T-helper 2 cell (primary cell): ENCODE data around the gene POLR2A.

Experiments
- DNase-seq, 5 experiments: peaks; one replicate each; pipeline versions ENCODE4 v3.0.0 to v3.0.0-alpha.2; 2012 to 2022
- total RNA-seq, 2 donors: gene quantifications; one replicate each; lab custom pipeline; 2026; lab: John Stamatoyannopoulos, UW

The POLR2A gene
- total RNA-seq: 444 to 723 reads per million in 2 donors

DNA sequence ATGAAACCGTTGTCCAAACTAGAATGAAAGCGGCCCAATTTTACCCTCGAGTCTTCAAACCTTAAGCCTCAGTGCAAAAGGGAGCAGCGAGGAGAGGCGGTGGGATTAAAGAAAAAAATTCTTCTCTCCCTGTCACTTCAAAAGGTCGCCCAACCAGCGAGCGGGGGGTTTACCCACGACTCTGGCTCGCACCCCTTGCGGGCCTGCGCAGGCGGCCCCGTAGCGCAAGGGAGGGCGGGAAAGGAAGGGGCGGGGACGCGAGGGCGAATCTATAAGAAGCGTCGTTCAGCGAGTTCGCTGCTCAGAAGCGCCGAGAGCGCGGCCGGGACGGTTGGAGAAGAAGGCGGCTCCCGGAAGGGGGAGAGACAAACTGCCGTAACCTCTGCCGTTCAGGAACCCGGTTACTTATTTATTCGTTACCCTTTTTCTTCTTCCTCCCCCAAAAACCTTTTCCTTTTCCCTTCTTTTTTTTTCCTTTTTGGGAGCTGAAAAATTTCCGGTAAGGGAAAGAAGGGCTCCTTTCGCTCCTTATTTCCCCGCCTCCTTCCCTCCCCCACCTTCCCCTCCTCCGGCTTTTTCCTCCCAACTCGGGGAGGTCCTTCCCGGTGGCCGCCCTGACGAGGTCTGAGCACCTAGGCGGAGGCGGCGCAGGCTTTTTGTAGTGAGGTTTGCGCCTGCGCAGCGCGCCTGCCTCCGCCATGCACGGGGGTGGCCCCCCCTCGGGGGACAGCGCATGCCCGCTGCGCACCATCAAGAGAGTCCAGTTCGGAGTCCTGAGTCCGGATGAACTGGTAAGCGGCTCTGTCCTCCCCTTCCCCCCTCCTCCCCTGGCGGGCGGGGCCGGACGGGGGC lies at the start of gene POLR2A:
Gene POLR2A, plus strand, starts transcription at position 300 of the 852 bp plus-strand sequence.
- peak; percentile 96 to 97 (median 97) for DNase-seq

DNA sequence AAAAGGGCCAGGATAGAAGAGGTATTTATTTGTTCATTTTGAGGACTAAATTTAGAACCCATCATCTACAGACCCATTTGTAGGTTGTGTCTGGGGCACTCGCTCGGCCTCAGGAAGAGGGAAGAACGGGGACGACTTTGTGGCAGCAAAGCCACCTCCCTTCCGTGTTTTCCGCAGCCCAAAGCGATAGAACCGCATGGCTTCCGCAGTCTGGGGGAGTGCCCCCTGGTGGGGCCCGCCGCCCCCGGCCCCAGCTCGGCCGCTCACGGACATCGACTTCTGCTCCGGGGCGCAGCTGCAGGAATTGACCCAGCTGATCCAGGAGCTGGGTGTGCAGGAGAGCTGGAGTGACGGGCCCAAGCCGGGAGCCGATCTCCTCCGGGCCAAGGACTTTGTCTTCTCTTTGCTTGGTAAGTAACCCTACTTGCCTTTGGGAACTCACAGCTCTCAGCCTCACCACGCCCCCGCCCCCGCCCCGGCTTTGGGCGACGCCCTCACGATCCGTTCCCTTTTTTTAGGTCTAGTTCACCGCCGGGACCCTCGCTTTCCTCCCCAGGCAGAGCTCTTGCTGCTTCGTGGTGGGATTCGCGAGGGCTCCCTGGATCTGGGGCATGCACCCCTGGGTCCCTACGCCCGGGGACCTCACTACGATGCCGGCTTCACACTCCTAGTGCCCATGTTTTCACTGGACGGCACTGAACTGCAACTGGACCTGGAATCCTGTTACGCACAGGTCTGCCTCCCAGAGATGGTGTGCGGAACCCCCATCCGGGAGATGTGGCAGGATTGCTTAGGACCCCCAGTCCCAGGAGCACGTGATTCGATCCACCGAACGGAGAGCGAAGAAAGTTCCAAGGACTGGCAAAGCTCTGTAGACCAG lies 48.2 kb upstream of the POLR2A start:
- peak in 4 of 5 experiments; percentile 26 to 77 (median 38) for DNase-seq

DNA sequence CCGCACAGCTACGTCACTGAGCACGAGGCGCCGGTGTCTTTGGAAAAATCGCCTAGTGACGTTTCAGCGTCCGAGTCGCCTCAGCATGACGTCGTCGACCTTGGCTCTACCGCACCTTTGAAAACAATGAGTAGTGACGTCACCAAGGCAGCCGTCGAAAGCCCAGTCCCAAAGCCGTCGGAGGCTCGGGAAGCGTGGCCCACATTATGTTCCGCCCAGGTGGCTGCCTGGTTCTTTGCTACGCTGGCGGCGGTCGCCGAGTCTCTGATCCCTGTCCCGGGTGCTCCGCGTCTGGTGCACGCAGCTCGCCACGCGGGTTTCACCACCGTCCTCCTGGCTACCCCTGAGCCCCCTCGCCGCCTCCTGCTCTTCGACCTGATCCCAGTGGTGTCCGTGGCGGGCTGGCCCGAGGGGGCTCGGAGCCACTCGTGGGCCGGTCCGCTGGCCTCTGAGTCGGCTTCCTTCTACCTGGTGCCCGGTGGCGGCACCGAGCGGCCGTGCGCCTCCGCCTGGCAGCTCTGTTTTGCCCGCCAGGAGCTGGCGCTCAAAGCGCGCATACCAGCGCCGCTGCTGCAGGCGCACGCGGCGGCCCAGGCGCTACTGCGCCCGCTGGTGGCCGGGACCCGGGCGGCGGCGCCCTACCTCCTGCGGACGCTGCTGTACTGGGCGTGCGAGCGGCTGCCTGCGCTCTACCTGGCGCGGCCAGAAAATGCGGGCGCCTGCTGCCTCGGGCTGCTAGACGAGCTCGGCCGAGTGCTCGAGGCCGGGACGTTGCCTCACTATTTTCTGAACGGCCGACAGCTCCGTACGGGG lies 47.4 kb upstream of the POLR2A start:
- DNase-seq: peak; percentile 57 to 91 (median 69)

DNA sequence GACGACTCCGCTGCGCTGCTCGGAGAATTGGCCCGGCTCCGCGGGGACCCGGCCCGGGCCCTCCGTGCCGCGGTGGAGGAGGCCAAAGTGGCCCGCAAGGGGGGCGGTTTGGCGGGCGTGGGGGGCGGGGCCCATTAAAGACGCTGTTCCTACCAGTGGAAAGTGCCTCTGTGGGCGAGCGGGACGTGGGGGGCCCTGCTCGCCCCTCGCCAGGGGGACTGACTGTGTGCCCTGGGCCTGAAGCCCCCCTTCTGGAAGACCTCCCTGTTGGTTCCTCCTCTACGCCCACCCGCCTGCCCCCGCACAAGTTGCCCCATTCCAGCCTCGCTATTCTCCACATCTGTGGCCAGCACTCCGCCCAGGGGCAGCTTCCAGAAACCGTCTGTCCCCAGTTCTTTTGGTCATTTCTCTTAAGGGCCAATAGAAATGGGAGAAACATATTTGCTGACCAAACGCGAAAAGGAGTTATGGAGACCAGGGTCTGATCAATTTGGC lies 46.8 kb upstream of the POLR2A start:
- no peak for DNase-seq

GRCh38 chr17:7437950-7438614 lies 46.1 kb upstream of the POLR2A start:
- peak in 4 of 5 experiments; percentile 13 to 40 (median 25) for DNase-seq

DNA sequence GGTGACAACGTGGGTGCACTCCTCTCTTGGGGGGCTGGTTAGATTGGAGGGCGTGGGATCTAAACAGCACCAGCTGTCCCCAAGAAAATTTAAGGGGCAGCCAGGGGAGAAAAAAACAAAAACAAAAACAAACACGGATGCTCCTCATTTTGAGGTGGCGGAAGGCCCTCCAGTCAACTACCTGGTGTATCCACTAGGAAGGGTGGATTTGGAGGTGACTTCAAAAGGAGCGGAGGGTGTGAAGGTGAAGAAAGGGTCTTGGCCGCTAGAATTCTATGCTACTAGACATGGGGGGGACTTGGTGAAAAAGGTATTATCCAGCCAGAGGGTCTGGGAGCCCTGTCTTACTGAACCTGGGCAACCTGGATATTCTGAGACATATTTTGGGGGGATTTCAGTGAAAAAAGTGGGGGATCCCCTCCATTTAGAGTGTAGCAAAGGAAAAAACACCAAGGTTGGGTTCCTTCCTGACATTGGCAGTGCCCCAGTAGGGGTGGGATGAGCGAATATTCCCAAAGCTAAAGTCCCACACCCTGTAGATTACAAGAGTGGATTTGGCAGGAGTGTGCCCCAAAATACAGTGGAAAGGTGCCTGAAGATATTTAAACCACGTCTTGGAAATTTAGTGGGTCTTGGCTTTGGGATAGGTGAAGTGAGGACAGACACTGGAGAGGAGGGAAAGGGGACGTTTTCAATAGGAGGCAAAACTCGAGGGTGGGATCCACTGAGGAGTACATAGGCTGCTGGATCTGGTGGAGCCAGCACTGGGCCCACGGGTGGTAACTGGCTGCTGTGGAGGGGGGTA lies 45.3 kb upstream of the POLR2A start:
- DNase-seq: no peak

GRCh38 chr17:7439462-7440112 lies 44.6 kb upstream of the POLR2A start, which contains the start of gene FGF11:
FGF11 (plus strand) TSS chr17:7439512; CDS start chr17:7439621, 109 bp downstream.
- DNase-seq: peak in 1 of 5 experiments; percentile 25

- DNase-seq: peak in 2 of 5 experiments; percentile 18 to 63
Measured at GRCh38 chr17:7440113-7440833, 43.9 kb upstream of the POLR2A start.

DNA sequence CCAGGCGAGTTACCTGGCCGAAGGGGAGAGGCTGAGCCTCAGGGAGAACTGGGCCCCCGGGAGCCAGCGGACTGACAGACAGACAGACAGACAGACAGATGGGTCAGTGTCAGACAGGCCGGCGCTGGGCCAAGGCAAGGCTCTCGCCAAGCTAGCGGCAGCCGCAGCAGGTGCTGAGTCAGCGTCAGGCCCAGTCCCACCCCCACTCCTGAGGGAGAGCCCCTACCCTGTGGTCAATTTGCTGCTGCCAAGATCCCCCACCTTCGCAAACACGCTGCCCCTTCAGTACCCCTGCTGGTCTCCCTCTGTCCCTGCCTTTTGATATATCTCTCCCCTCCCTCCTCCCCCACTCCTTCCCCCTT lies 43.4 kb upstream of the POLR2A start:
- no peak for DNase-seq

DNA sequence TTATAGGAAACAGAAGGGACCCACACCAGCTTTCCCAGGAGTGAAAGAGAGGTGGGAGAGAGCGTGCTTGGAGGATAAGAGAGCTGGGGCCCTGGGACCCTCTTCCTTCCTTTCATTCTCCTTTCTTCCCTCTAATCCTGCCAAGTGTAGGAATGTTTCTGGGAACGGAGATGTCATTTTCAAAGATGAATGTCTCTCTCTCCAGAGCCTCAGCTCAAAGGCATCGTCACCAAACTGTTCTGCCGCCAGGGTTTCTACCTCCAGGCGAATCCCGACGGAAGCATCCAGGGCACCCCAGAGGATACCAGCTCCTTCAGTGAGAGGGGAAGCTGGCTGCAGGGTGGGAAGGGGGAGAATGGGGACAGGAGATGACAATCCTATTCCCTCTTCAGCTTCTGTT lies 42.9 kb upstream of the POLR2A start:
- DNase-seq: no peak

DNA sequence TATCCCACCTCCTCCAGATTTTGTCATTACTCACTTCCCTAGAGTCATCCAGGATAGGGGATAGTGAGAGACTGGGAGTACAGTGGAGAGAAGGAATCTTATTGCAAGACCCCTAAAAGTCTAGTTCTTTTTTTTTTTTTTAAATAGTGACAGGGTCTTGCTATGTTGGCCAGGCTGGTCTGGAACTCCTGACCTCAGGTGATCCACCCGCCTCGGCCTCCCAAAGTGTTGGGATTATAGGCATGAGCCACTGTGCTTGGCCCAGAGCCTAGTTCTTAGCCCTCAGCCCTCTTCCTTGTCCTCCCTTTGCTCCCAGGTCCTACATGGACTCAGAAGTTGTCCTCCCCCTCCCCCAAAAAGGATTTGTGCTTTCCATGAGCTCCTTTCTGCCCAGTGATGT lies 42.0 kb upstream of the POLR2A start:
- DNase-seq: no peak

DNA sequence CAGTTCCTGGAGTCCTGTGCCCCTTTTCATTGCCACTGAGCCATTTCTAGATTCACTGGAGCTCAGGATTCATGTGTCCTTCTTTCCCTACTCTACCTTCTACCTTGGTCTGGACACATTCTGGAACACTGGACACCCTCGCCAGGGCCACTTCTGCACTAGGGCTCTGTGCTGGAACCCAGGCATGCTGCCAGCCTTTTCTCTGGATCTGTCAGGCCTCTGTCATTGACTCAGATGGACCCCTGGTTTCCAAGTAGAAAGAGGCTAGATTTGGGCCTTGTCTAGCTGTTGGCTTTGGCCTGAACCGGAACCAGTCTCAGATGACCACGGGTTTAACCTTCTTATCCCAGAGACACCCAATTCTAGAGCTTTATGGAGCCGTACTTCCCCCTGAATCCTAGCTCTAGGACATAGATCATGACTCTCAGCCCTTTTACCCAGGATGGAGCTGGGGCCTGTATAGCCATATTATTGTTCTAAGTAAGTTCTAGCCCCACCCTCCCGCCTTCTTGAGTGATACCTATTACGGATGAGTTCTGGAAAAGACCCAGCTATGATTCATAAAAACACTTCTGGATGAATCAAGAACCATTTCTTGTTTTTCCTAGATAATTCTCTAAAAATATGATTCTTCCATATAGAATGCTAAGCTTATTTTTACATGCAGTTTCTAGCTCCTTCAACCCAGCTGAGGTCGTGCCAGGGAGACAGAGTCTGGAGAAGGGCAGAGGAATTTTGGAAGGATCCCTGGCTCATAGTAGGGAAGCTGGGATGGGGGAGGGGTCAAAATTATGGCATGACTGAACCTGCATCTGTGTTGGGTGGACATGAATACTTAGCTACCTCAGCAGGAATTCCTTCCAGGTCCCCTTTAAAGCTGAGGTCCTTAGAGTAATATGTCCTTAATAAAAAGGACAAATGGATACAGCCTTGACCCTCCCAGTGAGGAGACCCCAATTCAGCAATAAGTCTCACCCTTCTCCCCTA lies 40.4 kb upstream of the POLR2A start:
- no peak for DNase-seq

GRCh38 chr17:7444682-7445618 lies 39.2 kb upstream of the POLR2A start, which contains the start of gene CHRNB1:
CHRNB1 (plus strand) TSS chr17:7445061; CDS start chr17:7445128, 67 bp downstream.
- DNase-seq: no peak

- peak in 2 of 5 experiments; percentile 31 to 56 for DNase-seq
Measured at GRCh38 chr17:7445619-7445968, 38.6 kb upstream of the POLR2A start.

DNA sequence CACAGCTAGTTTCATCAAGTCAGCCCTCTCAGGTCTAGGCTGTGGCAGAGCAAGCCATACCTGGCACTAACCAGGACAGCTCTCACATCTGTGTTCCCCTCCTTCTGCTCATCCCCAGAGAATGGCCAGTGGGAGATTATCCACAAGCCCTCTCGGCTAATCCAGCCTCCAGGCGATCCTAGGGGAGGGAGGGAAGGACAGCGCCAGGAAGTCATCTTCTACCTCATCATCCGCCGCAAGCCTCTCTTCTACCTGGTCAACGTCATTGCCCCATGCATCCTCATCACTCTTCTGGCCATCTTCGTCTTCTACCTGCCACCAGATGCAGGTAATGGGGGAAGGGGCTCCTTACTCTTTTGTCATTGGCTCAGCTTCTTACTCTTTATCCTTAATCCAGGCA lies 35.7 kb upstream of the POLR2A start:
- DNase-seq: no peak

GRCh38 chr17:7459961-7460545 lies 24.1 kb upstream of the POLR2A start:
- no peak for DNase-seq
